Measurements from ENCODE around the gene PSEN1. TPM values are rescaled to one million over a fixed set of nuclear protein-coding genes. Genes with fewer than 3 reads are reported as not detected.

Gene PSEN1
- total RNA-seq, 1 donor from 2014 or later, result 31.7 TPM

- DNase-seq (ENCODE audit: low read depth), result no peak
- no peak overlapping the region for H3K4me3 ChIP-seq (ENCODE audit: low read depth, low read length)
- TF ChIP-seq, protein P1, sequence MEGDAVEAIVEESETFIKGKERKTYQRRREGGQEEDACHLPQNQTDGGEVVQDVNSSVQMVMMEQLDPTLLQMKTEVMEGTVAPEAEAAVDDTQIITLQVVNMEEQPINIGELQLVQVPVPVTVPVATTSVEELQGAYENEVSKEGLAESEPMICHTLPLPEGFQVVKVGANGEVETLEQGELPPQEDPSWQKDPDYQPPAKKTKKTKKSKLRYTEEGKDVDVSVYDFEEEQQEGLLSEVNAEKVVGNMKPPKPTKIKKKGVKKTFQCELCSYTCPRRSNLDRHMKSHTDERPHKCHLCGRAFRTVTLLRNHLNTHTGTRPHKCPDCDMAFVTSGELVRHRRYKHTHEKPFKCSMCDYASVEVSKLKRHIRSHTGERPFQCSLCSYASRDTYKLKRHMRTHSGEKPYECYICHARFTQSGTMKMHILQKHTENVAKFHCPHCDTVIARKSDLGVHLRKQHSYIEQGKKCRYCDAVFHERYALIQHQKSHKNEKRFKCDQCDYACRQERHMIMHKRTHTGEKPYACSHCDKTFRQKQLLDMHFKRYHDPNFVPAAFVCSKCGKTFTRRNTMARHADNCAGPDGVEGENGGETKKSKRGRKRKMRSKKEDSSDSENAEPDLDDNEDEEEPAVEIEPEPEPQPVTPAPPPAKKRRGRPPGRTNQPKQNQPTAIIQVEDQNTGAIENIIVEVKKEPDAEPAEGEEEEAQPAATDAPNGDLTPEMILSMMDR (conservative IDR thresholded peaks at IDR 0.05; ENCODE audit: low read depth, low read length), result no peak
Observed at GRCh38 chr14:73248108-73248868, 112.0 kb downstream of the PSEN1 start.

DNA sequence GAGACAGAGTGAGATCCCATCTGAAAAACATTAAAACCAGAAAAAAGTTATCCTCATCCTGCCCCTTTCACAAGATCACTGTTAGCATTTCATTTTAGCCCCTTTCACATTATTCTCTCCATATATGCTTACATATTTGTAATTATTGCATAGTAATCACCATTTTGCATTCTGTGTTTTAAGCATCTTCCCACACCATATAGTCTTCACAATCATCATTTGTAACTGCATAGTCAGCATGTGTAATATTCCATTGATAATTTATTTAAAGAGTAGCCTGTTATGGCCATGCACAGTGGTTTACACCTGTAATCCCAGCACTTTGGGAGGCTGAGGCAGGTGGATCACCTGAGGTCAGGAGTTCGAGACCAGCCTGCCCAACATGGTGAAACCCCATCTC lies 112.8 kb downstream of the PSEN1 start:
- no peak for DNase-seq (ENCODE audit: low read depth)
- no peak overlapping the region for H3K4me3 ChIP-seq (ENCODE audit: low read depth, low read length)
- TF ChIP-seq, protein P1 (conservative IDR thresholded peaks at IDR 0.05; ENCODE audit: low read depth, low read length), result no peak

DNA sequence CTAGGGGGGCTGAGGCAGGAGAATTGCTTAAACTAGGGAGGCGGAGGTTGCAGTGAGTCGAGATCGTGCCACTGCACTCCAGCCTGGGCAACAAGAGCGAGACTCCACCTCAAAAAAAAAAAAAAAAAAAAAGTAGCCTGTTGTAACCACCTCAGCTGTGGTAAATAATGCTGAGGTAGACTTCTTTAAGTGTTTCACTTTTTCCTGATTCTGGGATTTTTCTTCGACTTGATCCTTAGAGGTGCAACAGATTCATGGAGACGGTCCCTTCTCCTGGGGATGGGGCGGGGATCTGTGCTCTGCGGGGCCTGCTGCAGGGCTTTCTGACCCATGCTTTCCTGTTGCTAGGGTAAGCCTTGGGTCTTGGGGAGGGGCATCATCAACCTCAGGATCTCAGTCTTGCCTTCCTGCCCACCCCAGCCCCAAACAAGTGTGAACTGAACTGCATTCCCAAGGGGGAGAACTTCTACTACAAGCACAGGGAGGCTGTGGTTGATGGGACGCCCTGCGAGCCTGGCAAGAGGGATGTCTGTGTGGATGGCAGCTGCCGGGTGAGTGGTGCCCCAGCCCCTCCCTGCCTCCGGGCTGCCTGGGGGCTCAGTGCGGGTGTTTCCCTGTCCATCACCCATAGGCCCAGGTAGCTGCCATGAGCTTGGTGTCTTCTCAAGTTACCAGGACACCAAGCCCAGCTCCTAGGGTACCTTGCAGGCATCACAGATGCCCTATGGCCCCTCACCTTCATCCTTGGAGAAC lies 113.4 kb downstream of the PSEN1 start:
- no peak overlapping the region for H3K4me3 ChIP-seq (ENCODE audit: low read depth, low read length)
- DNase-seq (ENCODE audit: low read depth), result no peak
- TF ChIP-seq, protein P1 (conservative IDR thresholded peaks at IDR 0.05; ENCODE audit: low read depth, low read length), result no peak

GRCh38 chr14:73250317-73250713 lies 114.0 kb downstream of the PSEN1 start:
- TF ChIP-seq, protein P1 (conservative IDR thresholded peaks at IDR 0.05; ENCODE audit: low read depth, low read length), result no peak
- DNase-seq (ENCODE audit: low read depth), result no peak

DNA sequence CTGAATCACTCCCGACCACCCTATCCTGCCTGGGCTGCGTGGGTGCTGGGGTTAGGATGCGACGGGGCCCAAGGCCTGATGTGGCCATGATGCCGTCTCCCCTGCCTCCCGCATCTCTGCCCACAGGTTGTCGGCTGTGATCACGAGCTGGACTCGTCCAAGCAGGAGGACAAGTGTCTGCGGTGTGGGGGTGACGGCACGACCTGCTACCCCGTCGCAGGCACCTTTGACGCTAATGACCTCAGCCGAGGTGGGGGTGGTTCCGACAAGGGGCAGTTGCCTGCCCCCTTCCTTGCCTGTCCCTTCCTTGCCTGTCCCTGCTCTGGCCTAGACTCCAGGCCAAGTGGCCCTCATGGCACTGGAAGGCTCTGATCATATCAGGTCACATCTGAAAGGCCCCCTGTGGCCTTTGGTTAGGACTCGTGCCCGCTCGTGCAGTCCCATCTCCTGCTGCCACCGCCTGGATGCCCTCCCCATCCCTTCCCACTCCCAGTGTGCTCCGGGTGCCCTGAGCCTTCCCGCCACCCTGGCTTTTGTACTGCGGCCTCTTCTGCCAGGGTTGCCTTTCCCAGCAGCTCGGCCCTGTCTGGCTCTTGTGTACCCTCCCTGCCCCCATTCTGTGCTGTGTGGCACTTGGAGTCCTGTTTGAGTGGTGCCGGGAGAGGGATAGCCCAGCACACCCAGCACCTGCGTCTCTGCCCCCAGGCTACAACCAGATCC lies 114.6 kb downstream of the PSEN1 start:
- no peak overlapping the region for H3K4me3 ChIP-seq (ENCODE audit: low read depth, low read length)
- no peak for DNase-seq (ENCODE audit: low read depth)
- TF ChIP-seq, protein P1 (conservative IDR thresholded peaks at IDR 0.05; ENCODE audit: low read depth, low read length), result no peak

More at GRCh38 chr14:73250317-73250713, 114.0 kb downstream of the PSEN1 start:
- H3K4me3 ChIP-seq (ENCODE audit: low read depth, low read length), result no peak overlapping the region

DNA sequence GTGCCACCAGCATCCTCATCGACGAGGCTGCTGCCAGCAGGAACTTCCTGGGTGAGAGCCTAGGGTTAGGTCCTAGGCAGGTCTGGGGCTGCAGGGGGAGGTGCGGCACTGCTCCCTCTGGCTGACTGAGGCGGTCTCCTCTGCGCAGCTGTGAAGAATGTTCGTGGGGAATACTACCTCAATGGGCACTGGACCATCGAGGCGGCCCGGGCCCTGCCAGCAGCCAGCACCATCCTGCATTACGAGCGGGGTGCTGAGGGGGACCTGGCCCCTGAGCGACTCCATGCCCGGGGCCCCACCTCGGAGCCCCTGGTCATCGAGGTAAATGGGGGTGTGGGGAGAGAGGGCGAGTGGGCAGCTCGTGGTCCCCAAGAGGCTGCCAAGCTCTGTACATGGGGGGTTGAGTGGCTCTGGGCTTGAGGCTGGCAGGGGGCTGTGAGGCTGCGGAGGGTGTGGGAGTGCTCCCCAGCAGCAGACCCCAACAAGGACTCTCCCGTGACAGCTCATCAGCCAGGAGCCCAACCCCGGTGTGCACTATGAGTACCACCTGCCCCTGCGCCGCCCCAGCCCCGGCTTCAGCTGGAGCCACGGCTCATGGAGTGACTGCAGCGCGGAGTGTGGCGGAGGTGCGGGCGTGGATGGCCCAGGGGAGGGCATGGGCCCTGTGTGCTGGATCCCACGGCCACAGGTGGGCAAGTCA lies 115.4 kb downstream of the PSEN1 start:
- TF ChIP-seq, protein P1 (conservative IDR thresholded peaks at IDR 0.05; ENCODE audit: low read depth, low read length), result no peak
- no peak for DNase-seq (ENCODE audit: low read depth)
- H3K4me3 ChIP-seq (ENCODE audit: low read depth, low read length), result no peak overlapping the region

All from epithelial cell of proximal tubule (primary cell).